Neural progenitor cell (in vitro differentiated cells): ENCODE results near the gene UNG. TPM values are rescaled to one million over a fixed set of nuclear protein-coding genes. Genes with fewer than 3 reads are reported as not detected.

Experiments used
- DNase-seq: peaks from one replicate; pipeline ENCODE4 v3.0.0-alpha.2; 2016; ENCODE audit warnings: low spot score
- H2AFZ ChIP-seq: fragments of 200-600 bp; sonication (generic); replicated peaks from 2 replicates; pipeline ENCODE4 v1.6.1; 2016; ENCODE audit warnings: antibody characterized with exemption
- H3F3A ChIP-seq: fragments of 200-600 bp; sonication (generic); 2 replicates; pipeline ENCODE4 v1.6.1; 2016; ENCODE audit warnings: antibody characterized with exemption, low read depth
- H3K27ac ChIP-seq: fragments of 200-600 bp; sonication (generic); 2 replicates; pipeline ENCODE4 v1.5.1; 2016; ENCODE audit warnings: mild to moderate bottlenecking
- H3K27me3 ChIP-seq: fragments of 200-600 bp; sonication (generic); 2 replicates; pipeline ENCODE4 v1.6.1; 2016; ENCODE audit warnings: mild to moderate bottlenecking, moderate library complexity
- H3K36me3 ChIP-seq: fragments of 200-600 bp; sonication (generic); 2 replicates; pipeline ENCODE4 v1.5.1; 2016
- H3K4me1 ChIP-seq: fragments of 200-600 bp; sonication (generic); 2 replicates; pipeline ENCODE4 v1.6.1; 2016; ENCODE audit warnings: mixed run types
- H3K4me2 ChIP-seq: fragments of 200-600 bp; sonication (generic); 2 replicates; pipeline ENCODE4 v1.6.1; 2016
- H3K4me3 ChIP-seq: fragments of 200-600 bp; sonication (generic); 2 replicates; pipeline ENCODE4 v1.5.1; 2016
- H3K79me2 ChIP-seq: fragments of 200-600 bp; sonication (generic); 2 replicates; pipeline ENCODE4 v1.6.1; 2016; ENCODE audit warnings: low read depth
- H3K9ac ChIP-seq: fragments of 200-600 bp; sonication (generic); 2 replicates; pipeline ENCODE4 v1.6.1; 2016
- H3K9me3 ChIP-seq: fragments of 200-600 bp; sonication (generic); 2 replicates; pipeline ENCODE4 v1.5.1; 2016; ENCODE audit warnings: low read depth
- H4K20me1 ChIP-seq: fragments of 200-600 bp; sonication (generic); 2 replicates; pipeline ENCODE4 v1.6.1; 2016; ENCODE audit warnings: low read depth
- H3K27ac Mint-ChIP-seq: 3 replicates; pipeline ENCODE4 v1.8.0; 2021; ENCODE audit warnings: mixed read lengths
- H3K27me3 Mint-ChIP-seq: 2 replicates; pipeline ENCODE4 v1.8.0; 2022; ENCODE audit warnings: low read depth, mild to moderate bottlenecking, inconsistent platforms, moderate library complexity, mixed read lengths; ENCODE audit not compliant: insufficient read depth
- H3K36me3 Mint-ChIP-seq: 3 replicates; pipeline ENCODE4 v1.8.0; 2021; ENCODE audit warnings: mixed read lengths
- H3K4me1 Mint-ChIP-seq: 3 replicates; pipeline ENCODE4 v1.8.0; 2021; ENCODE audit warnings: mixed read lengths
- H3K4me3 Mint-ChIP-seq: 3 replicates; pipeline ENCODE4 v1.8.0; 2021; ENCODE audit warnings: mild to moderate bottlenecking, moderate library complexity, mixed read lengths
- H3K9me3 Mint-ChIP-seq: 3 replicates; pipeline ENCODE4 v1.8.0; 2020; ENCODE audit warnings: mixed read lengths
- EZH2 ChIP-seq: fragments of 200-600 bp; sonication (generic); IDR thresholded peaks from 2 replicates; pipeline ENCODE4 v1.6.1; 2017; ENCODE audit warnings: antibody characterized with exemption, mild to moderate bottlenecking, moderate library complexity
- EZH2phosphoT487 ChIP-seq: fragments of 200-600 bp; sonication (generic); IDR thresholded peaks from 2 replicates; pipeline ENCODE4 v1.6.1; 2017; ENCODE audit warnings: antibody characterized with exemption
- total RNA-seq: library from RNA; depleted of rRNA; stranded (reverse); fragments of >200 nt; gene quantifications from 2 replicates; pipeline ENCODE4 v1.2.3, GENCODE V29; 2015; ENCODE audit warnings: low replicate concordance
- TF ChIP-seq, protein P1 (sequence below): fragments of 200-600 bp; sonication (generic); IDR thresholded peaks from 2 replicates; pipeline ENCODE4 v1.5.1; 2017; ENCODE audit warnings: antibody characterized with exemption, mild to moderate bottlenecking

The UNG gene
- total RNA-seq, 1 donor from 2014 or later: 71.0 TPM

DNA sequence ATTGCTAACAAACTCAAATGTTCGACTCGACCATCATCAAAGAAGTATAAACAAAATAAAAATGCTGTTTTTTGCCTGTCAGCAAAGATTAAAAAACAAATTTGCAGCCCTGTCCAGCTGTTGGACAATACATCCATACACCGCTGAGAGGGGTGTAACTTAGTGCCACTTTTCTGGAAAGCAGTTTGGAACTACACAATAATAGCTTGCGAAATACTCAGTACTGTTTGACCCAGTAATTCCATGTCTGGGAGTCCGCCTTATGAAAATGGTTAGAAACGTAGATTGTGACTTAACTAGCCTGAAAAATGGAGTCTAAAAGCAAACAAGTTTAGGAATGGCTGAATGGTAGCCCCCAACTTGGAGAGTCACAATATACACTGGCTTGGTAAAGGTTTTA, 38.6 kb upstream of the UNG start:
- no peaks in the 10 kb centered on the region for H3K27me3 ChIP-seq
- no peak overlapping the region for H3K4me3 ChIP-seq
- Mint-ChIP-seq H3K9me3 (no peaks in the 10 kb centered on the region), H3K27ac (no peak overlapping the region), H3K27me3 (no peaks in the 10 kb centered on the region), H3K4me1 (peaks cover 4% of the 10 kb centered on the region), H3K36me3 (peaks cover 4% of the 10 kb centered on the region), H3K4me3 (no peak overlapping the region)
- no peaks in the 10 kb centered on the region for H3K9me3 ChIP-seq
- H3K79me2 ChIP-seq: peaks cover under 1% of the 10 kb centered on the region
- H3K36me3 ChIP-seq: peaks cover 6% of the 10 kb centered on the region
- no peak for TF ChIP-seq EZH2
- H3K9ac ChIP-seq: no peak overlapping the region
- no peak overlapping the region for H2AFZ ChIP-seq
- DNase-seq: no peak
- H3K4me2 ChIP-seq: no peak overlapping the region
- no peak overlapping the region for H3K27ac ChIP-seq
- no peaks in the 10 kb centered on the region for H3F3A ChIP-seq
- H3K4me1 ChIP-seq: peaks cover 1% of the 10 kb centered on the region
- no peaks in the 10 kb centered on the region for H4K20me1 ChIP-seq

DNA sequence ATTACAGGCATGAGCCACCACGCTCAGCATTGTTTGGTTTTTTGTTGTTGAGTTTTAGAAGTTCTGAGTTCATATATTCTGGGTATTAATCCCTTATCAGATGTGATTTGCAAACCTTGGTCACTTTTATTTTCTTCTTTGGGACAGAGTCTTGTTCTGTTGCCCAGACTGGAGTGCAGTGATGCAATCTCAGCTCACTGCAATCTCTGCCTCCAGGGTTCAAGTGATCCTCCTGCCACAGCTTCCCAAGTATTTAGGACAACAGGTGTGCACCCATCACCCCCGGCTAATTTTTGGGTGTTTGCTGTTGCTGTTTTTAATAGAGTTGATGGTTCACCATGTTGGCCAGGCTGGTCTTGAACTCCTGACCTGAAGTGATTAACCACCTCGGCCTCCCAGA, 33.3 kb upstream of the UNG start:
- Mint-ChIP-seq H3K4me3 (no peak overlapping the region), H3K27ac (no peak overlapping the region), H3K9me3 (no peaks in the 10 kb centered on the region), H3K36me3 (peaks cover 20% of the 10 kb centered on the region), H3K27me3 (no peaks in the 10 kb centered on the region), H3K4me1 (peaks cover 1% of the 10 kb centered on the region)
- Histone ChIP-seq H3K27me3 (no peaks in the 10 kb centered on the region), H2AFZ (no peak overlapping the region), H3K27ac (no peak overlapping the region), H3K4me3 (no peak overlapping the region), H3K4me2 (no peak overlapping the region), H3K4me1 (no peaks in the 10 kb centered on the region), H4K20me1 (no peaks in the 10 kb centered on the region), H3F3A (peaks cover 7% of the 10 kb centered on the region), H3K9me3 (no peaks in the 10 kb centered on the region), H3K9ac (no peak overlapping the region), H3K79me2 (no peaks in the 10 kb centered on the region), H3K36me3 (peaks cover 6% of the 10 kb centered on the region)
- no peak for DNase-seq
- TF ChIP-seq, protein P1, sequence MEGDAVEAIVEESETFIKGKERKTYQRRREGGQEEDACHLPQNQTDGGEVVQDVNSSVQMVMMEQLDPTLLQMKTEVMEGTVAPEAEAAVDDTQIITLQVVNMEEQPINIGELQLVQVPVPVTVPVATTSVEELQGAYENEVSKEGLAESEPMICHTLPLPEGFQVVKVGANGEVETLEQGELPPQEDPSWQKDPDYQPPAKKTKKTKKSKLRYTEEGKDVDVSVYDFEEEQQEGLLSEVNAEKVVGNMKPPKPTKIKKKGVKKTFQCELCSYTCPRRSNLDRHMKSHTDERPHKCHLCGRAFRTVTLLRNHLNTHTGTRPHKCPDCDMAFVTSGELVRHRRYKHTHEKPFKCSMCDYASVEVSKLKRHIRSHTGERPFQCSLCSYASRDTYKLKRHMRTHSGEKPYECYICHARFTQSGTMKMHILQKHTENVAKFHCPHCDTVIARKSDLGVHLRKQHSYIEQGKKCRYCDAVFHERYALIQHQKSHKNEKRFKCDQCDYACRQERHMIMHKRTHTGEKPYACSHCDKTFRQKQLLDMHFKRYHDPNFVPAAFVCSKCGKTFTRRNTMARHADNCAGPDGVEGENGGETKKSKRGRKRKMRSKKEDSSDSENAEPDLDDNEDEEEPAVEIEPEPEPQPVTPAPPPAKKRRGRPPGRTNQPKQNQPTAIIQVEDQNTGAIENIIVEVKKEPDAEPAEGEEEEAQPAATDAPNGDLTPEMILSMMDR: no peak

DNA sequence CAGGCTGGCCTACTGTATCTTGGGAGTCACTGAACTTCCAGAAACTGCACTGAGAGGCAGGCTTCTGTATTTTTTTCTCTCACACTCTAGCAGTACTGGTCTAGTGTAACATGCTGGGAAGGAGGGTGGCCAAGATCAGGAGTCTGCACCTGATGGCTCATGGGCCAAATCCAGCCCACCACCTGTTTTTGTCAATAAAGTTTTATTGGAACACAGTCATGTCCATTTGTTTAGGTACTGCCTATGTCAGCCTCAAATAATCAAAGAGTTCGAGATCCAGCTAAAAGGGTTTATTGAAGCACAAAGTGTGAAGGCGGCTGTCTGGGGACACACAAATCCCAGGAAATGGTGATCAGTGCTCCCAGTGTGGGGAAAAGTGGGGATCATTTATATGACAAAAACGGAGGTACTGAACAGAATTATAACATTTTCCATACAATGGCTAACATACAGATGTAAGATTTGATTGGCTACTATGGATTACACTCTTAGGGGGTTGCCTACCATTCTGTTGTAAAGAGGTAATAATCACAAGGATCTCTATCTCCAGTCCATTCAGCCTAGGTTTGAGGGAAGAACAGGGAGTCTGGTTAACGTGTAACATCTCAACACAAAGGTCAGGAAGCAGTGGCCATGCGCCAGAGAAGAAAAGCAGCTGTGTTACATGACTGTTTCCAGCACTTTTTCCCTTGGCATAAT, 32.1 kb upstream of the UNG start:
- H4K20me1 ChIP-seq: peaks cover 10% of the 10 kb centered on the region
- H3K9ac ChIP-seq: no peak overlapping the region
- Mint-ChIP-seq H3K27ac (peak overlapping the region; percentile 43), H3K27me3 (no peaks in the 10 kb centered on the region), H3K9me3 (no peaks in the 10 kb centered on the region), H3K36me3 (peaks cover 23% of the 10 kb centered on the region), H3K4me3 (no peak overlapping the region), H3K4me1 (peaks cover 13% of the 10 kb centered on the region)
- H3F3A ChIP-seq: peaks cover 19% of the 10 kb centered on the region
- no peak overlapping the region for H3K4me3 ChIP-seq
- no peak overlapping the region for H3K4me2 ChIP-seq
- DNase-seq: no peak
- H3K27ac ChIP-seq: no peak overlapping the region
- H3K4me1 ChIP-seq: peaks cover 11% of the 10 kb centered on the region
- no peak for TF ChIP-seq EZH2
- TF ChIP-seq EZH2phosphoT487: no peak
- TF ChIP-seq, protein P1: no peak
- H2AFZ ChIP-seq: no peak overlapping the region
- H3K27me3 ChIP-seq: no peaks in the 10 kb centered on the region
- no peaks in the 10 kb centered on the region for H3K9me3 ChIP-seq
- peaks cover 6% of the 10 kb centered on the region for H3K36me3 ChIP-seq
- H3K79me2 ChIP-seq: no peaks in the 10 kb centered on the region

- Histone ChIP-seq H3K36me3 (peaks cover 6% of the 10 kb centered on the region), H3K9ac (no peak overlapping the region), H3K4me2 (no peak overlapping the region), H4K20me1 (peaks cover 12% of the 10 kb centered on the region), H3K27ac (no peak overlapping the region), H3K4me3 (no peak overlapping the region), H3K9me3 (no peaks in the 10 kb centered on the region), H3F3A (peaks cover 24% of the 10 kb centered on the region), H3K79me2 (no peaks in the 10 kb centered on the region), H2AFZ (no peak overlapping the region), H3K27me3 (no peaks in the 10 kb centered on the region), H3K4me1 (peaks cover 14% of the 10 kb centered on the region)
- H3K27ac Mint-ChIP-seq: no peak overlapping the region
- H3K4me3 Mint-ChIP-seq: no peak overlapping the region
- H3K36me3 Mint-ChIP-seq: peaks cover 24% of the 10 kb centered on the region
- H3K27me3 Mint-ChIP-seq: no peaks in the 10 kb centered on the region
- no peaks in the 10 kb centered on the region for H3K9me3 Mint-ChIP-seq
- TF ChIP-seq EZH2phosphoT487: no peak
- DNase-seq: no peak
- H3K4me1 Mint-ChIP-seq: peaks cover 15% of the 10 kb centered on the region
Observed at GRCh38 chr12:109065853-109066193, 31.6 kb upstream of the UNG start.
